ENCODE results near the gene SHLD2. TPM values are rescaled to one million over a fixed set of nuclear protein-coding genes. Genes with fewer than 3 reads are reported as not detected.

The SHLD2 gene
- polyA plus RNA-seq, 1 experiment: 7.7 TPM

Other genes starting within 250 kb of the SHLD2 start
- 1.9 and 2.7 TPM in 2 replicates for gene MMRN2, start 137.6 kb upstream of the SHLD2 start, polyA plus RNA-seq (2011; rRNA removed)
- 6.3 and 9.7 TPM in 2 replicates for gene SNCG, start 136.6 kb upstream of the SHLD2 start, polyA plus RNA-seq (2011; rRNA removed)
- 42.1 and 64.4 TPM in 2 replicates for gene ADIRF, start 126.7 kb upstream of the SHLD2 start, polyA plus RNA-seq (2011; rRNA removed)
- not detected in 2 replicates for gene FAM25A, start 74.9 kb upstream of the SHLD2 start, polyA plus RNA-seq (2011; rRNA removed)
- 78.6 and 99.5 TPM in 2 replicates for gene GLUD1, start 363 bp upstream of the SHLD2 start, polyA plus RNA-seq (2011; rRNA removed)
- 0.36 and 0.70 TPM in 2 replicates for gene NUTM2A, start 130.2 kb downstream of the SHLD2 start, polyA plus RNA-seq (2011; rRNA removed)

All from BJ (cell line).